ENCODE data around the gene ESRP2.
A peak's percentile ranks its signal among the peaks of the same experiment; 100 is the strongest.

Gene ESRP2

DNA sequence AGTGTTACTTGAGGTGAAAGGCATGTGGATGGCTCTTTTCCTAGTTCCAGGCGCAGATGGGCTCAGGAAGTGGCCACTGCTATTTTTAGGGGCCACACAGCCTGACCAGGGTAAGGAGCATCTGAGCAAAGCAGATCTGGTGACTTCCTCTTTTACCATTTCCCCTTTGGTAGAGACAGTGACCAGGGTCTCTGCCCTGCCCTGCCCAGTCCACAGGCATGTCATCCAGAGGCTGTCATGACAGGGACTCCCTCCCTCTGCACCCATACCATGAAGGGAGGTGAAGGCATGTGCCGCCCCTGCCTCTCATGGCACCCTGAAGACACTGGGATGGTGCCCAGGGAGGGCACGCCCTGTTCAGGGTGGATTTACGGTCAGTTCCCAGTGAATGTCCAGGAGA is 11.5 kb upstream of the ESRP2 start:
- Histone ChIP-seq H3K36me3 (peaks cover 9 to 39% (median 21%) of the 10 kb centered on the region in 3 donors), H3K27me3 (no peaks in the 10 kb centered on the region), H3K4me1 (peaks cover 0 to 39% (median 32%) of the 10 kb centered on the region in 4 donors), H3K4me3 (no peak overlapping the region), H3K27ac (peak overlapping the region; percentile 21 to 22), H3K9me3 (no peaks in the 10 kb centered on the region)
- TF ChIP-seq, protein P1, sequence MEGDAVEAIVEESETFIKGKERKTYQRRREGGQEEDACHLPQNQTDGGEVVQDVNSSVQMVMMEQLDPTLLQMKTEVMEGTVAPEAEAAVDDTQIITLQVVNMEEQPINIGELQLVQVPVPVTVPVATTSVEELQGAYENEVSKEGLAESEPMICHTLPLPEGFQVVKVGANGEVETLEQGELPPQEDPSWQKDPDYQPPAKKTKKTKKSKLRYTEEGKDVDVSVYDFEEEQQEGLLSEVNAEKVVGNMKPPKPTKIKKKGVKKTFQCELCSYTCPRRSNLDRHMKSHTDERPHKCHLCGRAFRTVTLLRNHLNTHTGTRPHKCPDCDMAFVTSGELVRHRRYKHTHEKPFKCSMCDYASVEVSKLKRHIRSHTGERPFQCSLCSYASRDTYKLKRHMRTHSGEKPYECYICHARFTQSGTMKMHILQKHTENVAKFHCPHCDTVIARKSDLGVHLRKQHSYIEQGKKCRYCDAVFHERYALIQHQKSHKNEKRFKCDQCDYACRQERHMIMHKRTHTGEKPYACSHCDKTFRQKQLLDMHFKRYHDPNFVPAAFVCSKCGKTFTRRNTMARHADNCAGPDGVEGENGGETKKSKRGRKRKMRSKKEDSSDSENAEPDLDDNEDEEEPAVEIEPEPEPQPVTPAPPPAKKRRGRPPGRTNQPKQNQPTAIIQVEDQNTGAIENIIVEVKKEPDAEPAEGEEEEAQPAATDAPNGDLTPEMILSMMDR (IDR thresholded peaks at IDR 0.05): no peak
- no peak for DNase-seq
- intact Hi-C loops (cut with DNase I; ENCODE audit: low total_unique reads): no loop called here

DNA sequence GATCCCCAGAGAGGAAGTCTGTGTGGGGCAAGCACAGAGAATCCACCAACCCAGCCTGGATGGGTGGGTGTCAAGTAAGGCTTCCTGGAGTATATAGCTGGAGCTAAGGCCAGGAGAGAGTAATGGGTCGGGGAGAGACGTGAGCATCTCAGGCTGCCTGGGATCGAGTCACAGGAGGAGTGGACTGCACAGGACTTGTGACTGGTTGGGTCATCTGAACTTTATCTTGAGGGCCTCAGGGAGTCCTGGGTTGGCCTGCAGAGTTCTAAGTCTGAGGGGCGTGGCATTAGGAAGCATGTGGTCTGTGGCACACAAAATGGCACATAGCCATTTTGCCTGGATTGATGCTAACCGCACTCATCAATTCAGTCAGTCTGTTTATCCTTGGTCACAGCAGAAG is 10.7 kb upstream of the ESRP2 start:
- intact Hi-C loops (cut with DNase I; ENCODE audit: low total_unique reads): no loop called here
- Histone ChIP-seq H3K4me3 (peak overlapping the region; percentile 91 to 95), H3K36me3 (peaks cover 9 to 32% (median 18%) of the 10 kb centered on the region in 3 donors), H3K27me3 (no peaks in the 10 kb centered on the region), H3K9me3 (no peaks in the 10 kb centered on the region), H3K27ac (peak overlapping the region; percentile 5 to 76), H3K4me1 (peaks cover 0 to 39% (median 32%) of the 10 kb centered on the region in 4 donors)
- DNase-seq: no peak
- TF ChIP-seq, protein P1 (IDR thresholded peaks at IDR 0.05): no peak

DNA sequence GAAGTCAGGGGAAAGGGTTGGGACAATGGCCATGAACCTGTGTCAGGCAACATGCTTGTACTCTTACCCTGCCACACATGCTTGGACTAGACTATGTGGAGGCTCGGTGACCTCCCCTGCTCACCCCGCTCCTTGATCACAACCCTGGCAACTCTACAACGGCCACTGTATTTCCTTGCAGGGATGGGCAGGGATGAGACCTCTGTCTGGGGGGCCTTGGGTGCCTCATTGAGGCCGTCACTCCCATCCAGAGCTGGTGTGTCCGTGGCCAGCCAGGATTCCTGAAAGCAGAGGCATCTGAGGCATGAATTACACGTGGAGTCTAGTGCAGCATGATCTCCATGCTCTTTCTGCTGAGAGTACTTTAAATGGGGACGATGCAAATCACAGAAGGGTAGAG is 10.2 kb upstream of the ESRP2 start:
- Histone ChIP-seq H3K4me3 (peak overlapping the region; percentile 91 to 95), H3K27me3 (no peaks in the 10 kb centered on the region), H3K36me3 (peaks cover 9 to 27% (median 18%) of the 10 kb centered on the region in 3 donors), H3K4me1 (peaks cover 0 to 39% (median 32%) of the 10 kb centered on the region in 4 donors), H3K27ac (peak overlapping the region; percentile 66 to 76), H3K9me3 (no peaks in the 10 kb centered on the region)
- TF ChIP-seq, protein P1 (IDR thresholded peaks at IDR 0.05): no peak
- intact Hi-C loops (cut with DNase I; ENCODE audit: low total_unique reads): no loop called here
- DNase-seq: no peak

DNA sequence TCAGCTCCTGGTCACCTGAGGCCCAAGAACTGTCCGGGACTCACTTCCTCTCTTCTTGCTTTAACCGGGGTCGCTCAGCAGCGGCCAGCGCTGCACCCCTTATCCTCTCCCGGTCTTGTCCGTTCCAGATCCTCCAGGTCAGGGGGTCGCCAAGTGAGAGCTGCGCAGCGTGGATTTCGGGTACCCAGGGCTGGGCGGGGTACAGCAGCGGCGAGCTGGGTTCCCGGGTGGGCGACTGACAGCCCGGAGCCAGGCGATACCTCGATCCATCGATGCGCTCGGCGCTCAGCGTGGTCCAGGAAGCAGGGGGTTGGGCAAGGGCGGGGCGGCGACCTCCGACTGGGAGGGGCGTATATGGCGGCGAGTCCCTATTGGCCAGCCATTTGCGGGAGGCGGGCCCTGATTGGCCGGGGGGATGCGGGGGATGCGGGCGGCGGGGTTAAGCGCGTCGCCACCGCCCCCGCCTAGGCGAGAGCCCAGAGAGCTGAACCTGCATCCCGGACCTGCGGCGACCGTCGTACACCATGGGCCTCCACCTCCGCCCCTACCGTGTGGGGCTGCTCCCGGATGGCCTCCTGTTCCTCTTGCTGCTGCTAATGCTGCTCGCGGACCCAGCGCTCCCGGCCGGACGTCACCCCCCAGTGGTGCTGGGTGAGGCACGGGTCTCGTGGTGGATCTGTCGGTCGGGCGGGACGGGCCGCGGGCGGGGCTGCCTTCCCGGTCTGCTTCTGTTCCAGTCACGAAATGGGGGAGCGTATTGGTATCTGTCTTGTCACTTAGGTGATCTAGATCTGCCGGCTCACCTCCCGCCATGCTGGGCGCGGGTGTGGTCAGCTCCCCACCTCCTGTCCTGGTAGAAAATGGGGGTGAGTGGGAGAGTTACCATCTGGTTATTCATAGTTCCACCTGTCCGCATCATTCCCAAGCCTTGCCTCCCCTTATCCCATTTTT is 9.3 kb upstream of the ESRP2 start, which contains the start of gene PLA2G15:
Gene PLA2G15 (plus strand): TSS at position 471 of the 951 bp plus-strand sequence. CDS start 54 bp downstream, at position 525.
- TF ChIP-seq, protein P1 (IDR thresholded peaks at IDR 0.05): peak in 1 of 2 experiments; percentile 11

DNA sequence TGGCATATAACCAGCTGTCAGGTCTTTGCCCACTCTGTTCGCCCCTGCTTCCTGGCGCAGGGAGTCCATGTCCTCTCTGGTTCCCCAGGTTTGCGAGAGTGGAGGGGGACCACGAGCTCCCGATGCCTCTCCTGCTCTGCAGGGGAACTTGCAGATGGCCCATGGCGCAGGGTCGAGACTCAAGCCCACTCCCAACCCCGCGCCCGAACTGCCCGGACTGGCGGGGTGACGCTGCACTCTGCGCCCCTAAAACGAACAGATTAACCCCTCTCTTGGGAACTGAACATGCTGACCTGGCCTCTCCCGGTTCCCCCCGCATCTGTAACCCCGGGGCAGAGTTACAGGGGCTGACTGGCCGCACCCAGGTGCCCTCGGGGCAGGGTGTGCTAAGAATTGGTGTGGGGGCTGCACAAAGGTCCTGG is 8.6 kb upstream of the ESRP2 start:
- DNase-seq: no peak
- TF ChIP-seq, protein P1 (IDR thresholded peaks at IDR 0.05): no peak
- H3K4me3 ChIP-seq: peak overlapping the region; percentile 91 to 95
- H3K36me3 ChIP-seq: peaks cover 4 to 10% (median 8%) of the 10 kb centered on the region in 3 donors
- H3K27ac ChIP-seq: peak overlapping the region; percentile 66 to 76
- H3K9me3 ChIP-seq: no peaks in the 10 kb centered on the region
- intact Hi-C loops (cut with DNase I; ENCODE audit: low total_unique reads): no loop called here
- H3K27me3 ChIP-seq: no peaks in the 10 kb centered on the region
- H3K4me1 ChIP-seq: peaks cover 0 to 44% (median 35%) of the 10 kb centered on the region in 4 donors

More for the DNA sequence above, 9.3 kb upstream of the ESRP2 start, which contains the start of gene PLA2G15:
- H3K4me1 ChIP-seq: peaks cover 0 to 39% (median 32%) of the 10 kb centered on the region in 4 donors
- peaks cover 9 to 17% (median 11%) of the 10 kb centered on the region in 3 donors for H3K36me3 ChIP-seq
- H3K27me3 ChIP-seq: no peaks in the 10 kb centered on the region
- no peaks in the 10 kb centered on the region for H3K9me3 ChIP-seq
- peak; percentile 94 to 98 for DNase-seq
- peak within 1 kb of the TSS; percentile 91 to 95 for H3K4me3 ChIP-seq
- intact Hi-C loops (cut with DNase I; ENCODE audit: low total_unique reads): no loop called here
- peak within 1 kb of the TSS; percentile 66 to 76 for H3K27ac ChIP-seq

Measured in tibial artery (tissue), 4 donors.